ENCODE data around the gene ASTN2.
"Not testable (repeated sequence)": the region's sequence is repeated elsewhere in the genome, so short reads cannot be mapped to it uniquely, and the experiment has no call there.

Gene ASTN2

DNA sequence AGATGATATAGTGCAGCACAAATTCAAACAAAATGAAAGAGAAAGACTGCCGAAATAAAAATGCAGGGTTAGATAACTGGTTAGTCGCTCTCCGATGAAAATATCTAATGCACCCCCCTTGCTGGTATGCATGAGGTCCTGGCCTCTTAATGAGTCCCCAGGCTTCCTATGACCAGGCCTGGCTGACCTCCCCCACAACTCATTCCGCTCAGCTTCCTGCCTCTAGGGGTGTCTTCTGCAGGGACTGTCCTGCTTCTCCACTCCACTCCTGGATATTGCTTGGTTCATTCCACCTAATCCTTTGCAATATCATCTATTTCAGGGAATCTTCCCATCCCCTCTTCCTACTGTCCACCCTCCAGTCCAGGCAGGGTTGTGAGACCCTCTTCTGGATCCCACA lies 341.8 kb downstream of the ASTN2 start:
- H3K4me2 ChIP-seq (ENCODE audit: low read depth, low read length), result 0 out of 2 replicates have a peak overlapping the region, but pooled peaks have one; percentile 16
- no peaks in the 10 kb centered on the region for H3K79me2 ChIP-seq (ENCODE audit: low read length)
- no peaks in the 10 kb centered on the region for H3K9me3 ChIP-seq (replicated peaks; ENCODE audit: insufficient read depth, low read length)
- H3K9ac ChIP-seq (ENCODE audit: low read length), result no peak overlapping the region
- H2AFZ ChIP-seq (ENCODE audit: low read length), result no peak overlapping the region
- no peaks in the 10 kb centered on the region for H3K27me3 ChIP-seq (replicated peaks; ENCODE audit: insufficient read depth, low read length)
- no peaks in the 10 kb centered on the region for H3F3A ChIP-seq (ENCODE audit: insufficient read depth, low read length)
- no peak overlapping the region for H3K4me3 ChIP-seq (ENCODE audit: low read length)
- H3K4me1 ChIP-seq (ENCODE audit: low read length), result no peaks in the 10 kb centered on the region
- TF ChIP-seq EZH2phosphoT487 (IDR thresholded peaks at IDR 0.05; ENCODE audit: low read length) (no peak), EZH2 (optimal IDR thresholded peaks at IDR 0.05; ENCODE audit: low read depth, low read length) (no peak)
- TF ChIP-seq, protein P1, sequence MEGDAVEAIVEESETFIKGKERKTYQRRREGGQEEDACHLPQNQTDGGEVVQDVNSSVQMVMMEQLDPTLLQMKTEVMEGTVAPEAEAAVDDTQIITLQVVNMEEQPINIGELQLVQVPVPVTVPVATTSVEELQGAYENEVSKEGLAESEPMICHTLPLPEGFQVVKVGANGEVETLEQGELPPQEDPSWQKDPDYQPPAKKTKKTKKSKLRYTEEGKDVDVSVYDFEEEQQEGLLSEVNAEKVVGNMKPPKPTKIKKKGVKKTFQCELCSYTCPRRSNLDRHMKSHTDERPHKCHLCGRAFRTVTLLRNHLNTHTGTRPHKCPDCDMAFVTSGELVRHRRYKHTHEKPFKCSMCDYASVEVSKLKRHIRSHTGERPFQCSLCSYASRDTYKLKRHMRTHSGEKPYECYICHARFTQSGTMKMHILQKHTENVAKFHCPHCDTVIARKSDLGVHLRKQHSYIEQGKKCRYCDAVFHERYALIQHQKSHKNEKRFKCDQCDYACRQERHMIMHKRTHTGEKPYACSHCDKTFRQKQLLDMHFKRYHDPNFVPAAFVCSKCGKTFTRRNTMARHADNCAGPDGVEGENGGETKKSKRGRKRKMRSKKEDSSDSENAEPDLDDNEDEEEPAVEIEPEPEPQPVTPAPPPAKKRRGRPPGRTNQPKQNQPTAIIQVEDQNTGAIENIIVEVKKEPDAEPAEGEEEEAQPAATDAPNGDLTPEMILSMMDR (IDR thresholded peaks at IDR 0.05; ENCODE audit: low read length), result no peak
- H3K36me3 ChIP-seq (replicated peaks; ENCODE audit: insufficient read depth, low read length), result no peaks in the 10 kb centered on the region
- no peaks in the 10 kb centered on the region for H3K9me2 ChIP-seq (replicated peaks; ENCODE audit: insufficient read depth, low read length)
- H3K27ac ChIP-seq (ENCODE audit: low read length), result no peak overlapping the region
- DNase-seq, result no peak
- H4K20me1 ChIP-seq (ENCODE audit: insufficient read depth, low read length), result no peaks in the 10 kb centered on the region

DNA sequence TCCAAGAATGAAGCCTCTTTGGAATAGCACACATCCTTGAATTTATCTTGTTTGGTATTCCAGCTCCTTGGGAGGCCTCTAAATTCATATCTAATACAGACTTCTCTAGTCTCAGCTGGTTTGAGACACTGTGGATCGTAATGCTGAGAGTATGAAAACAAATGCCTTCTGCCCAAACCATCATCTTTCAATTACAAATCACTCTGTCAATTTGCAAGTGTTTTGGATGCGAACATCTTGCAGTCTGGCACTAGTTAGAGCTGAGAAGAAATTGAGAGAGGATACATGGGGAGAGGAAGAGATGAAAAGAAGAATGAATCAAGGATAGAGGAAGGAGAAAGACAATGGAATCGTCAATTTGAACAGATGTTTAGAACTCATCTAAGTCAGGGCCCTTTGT lies 342.6 kb downstream of the ASTN2 start:
- no peaks in the 10 kb centered on the region for H3K27me3 ChIP-seq (replicated peaks; ENCODE audit: insufficient read depth, low read length)
- no peak overlapping the region for H2AFZ ChIP-seq (ENCODE audit: low read length)
- no peaks in the 10 kb centered on the region for H4K20me1 ChIP-seq (ENCODE audit: insufficient read depth, low read length)
- no peak for TF ChIP-seq EZH2phosphoT487 (IDR thresholded peaks at IDR 0.05; ENCODE audit: low read length)
- no peak for TF ChIP-seq EZH2 (optimal IDR thresholded peaks at IDR 0.05; ENCODE audit: low read depth, low read length)
- H3K4me3 ChIP-seq (ENCODE audit: low read length), result no peak overlapping the region
- no peaks in the 10 kb centered on the region for H3F3A ChIP-seq (ENCODE audit: insufficient read depth, low read length)
- no peaks in the 10 kb centered on the region for H3K9me2 ChIP-seq (replicated peaks; ENCODE audit: insufficient read depth, low read length)
- H3K36me3 ChIP-seq (replicated peaks; ENCODE audit: insufficient read depth, low read length), result no peaks in the 10 kb centered on the region
- H3K27ac ChIP-seq (ENCODE audit: low read length), result no peak overlapping the region
- no peaks in the 10 kb centered on the region for H3K9me3 ChIP-seq (replicated peaks; ENCODE audit: insufficient read depth, low read length)
- no peak overlapping the region for H3K9ac ChIP-seq (ENCODE audit: low read length)
- no peaks in the 10 kb centered on the region for H3K79me2 ChIP-seq (ENCODE audit: low read length)
- H3K4me1 ChIP-seq (ENCODE audit: low read length), result no peaks in the 10 kb centered on the region
- H3K4me2 ChIP-seq (ENCODE audit: low read depth, low read length), result no peak overlapping the region
- DNase-seq, result no peak

DNA sequence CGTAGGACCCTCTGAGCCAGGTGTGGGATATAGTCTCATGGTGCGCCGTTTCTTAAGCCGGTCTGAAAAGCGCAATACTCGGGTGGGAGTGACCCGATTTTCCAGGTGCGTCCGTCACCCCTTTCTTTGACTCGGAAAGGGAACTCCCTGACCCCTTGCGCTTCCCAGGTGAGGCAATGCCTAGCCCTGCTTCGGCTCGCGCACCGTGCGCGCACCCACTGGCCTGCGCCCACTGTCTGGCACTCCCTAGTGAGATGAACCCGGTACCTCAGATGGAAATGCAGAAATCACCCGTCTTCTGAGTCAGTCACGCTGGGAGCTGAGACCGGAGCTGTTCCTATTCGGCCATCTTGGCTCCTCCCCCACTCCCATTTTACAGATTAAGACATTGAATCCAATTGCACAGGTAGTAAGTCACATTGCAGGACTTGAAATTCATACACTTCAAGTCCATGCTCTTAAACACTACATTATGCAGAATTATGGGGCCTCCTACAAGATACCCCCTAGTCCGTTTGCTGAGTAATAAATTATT lies 343.1 kb downstream of the ASTN2 start:
- H2AFZ ChIP-seq (ENCODE audit: low read length); H3K9me2 ChIP-seq (replicated peaks; ENCODE audit: insufficient read depth, low read length); H3K27ac ChIP-seq (ENCODE audit: low read length); DNase-seq; H3F3A ChIP-seq (ENCODE audit: insufficient read depth, low read length); H3K4me1 ChIP-seq (ENCODE audit: low read length); H3K4me3 ChIP-seq (ENCODE audit: low read length); H3K9me3 ChIP-seq (replicated peaks; ENCODE audit: insufficient read depth, low read length); H3K27me3 ChIP-seq (replicated peaks; ENCODE audit: insufficient read depth, low read length); H3K4me2 ChIP-seq (ENCODE audit: low read depth, low read length); H3K36me3 ChIP-seq (replicated peaks; ENCODE audit: insufficient read depth, low read length); H4K20me1 ChIP-seq (ENCODE audit: insufficient read depth, low read length); H3K9ac ChIP-seq (ENCODE audit: low read length); H3K79me2 ChIP-seq (ENCODE audit: low read length): not testable (repeated sequence)

DNA sequence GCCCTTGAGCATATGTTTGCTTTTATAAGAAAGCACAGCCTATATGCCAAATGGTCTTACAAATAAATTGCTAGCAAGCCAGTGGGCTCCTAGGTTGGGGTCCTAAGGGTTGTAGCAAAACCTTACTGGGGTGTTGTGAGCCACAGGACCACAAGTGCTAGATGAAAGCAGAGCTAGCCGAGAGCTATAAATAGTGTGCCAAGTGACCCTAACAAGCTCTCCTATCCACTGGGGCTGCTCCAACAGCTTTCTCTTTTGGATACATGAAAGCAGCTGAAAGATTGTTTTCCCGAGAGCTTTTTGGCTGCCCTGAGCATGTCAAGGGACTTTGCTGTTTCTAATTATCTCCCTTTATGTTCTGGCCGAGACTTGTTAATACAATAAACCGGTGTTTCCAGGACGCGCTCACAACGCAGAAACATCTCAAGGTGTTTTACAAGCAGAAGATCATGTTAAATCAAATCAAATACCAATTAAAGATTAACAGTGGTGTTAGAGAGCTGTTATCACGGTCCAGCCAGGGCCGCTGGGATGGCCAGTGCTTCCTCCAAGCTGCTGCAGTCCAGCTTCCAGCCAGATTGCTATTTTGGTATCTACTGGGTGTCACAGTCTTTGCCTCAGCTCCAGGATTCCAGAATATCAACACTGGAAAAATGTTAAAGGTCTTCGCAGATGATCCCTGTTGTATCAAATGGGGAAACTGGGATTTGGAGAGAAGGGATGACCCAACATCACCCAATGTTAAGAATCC lies 351.0 kb downstream of the ASTN2 start:
- H3K36me3 ChIP-seq (replicated peaks; ENCODE audit: insufficient read depth, low read length), result no peaks in the 10 kb centered on the region
- no peak overlapping the region for H3K27ac ChIP-seq (ENCODE audit: low read length)
- H3K4me3 ChIP-seq (ENCODE audit: low read length), result no peak overlapping the region
- TF ChIP-seq EZH2phosphoT487 (IDR thresholded peaks at IDR 0.05; ENCODE audit: low read length) (no peak), EZH2 (optimal IDR thresholded peaks at IDR 0.05; ENCODE audit: low read depth, low read length) (no peak)
- TF ChIP-seq, protein P1 (IDR thresholded peaks at IDR 0.05; ENCODE audit: low read length), result no peak
- no peaks in the 10 kb centered on the region for H3K9me2 ChIP-seq (replicated peaks; ENCODE audit: insufficient read depth, low read length)
- DNase-seq, result no peak
- no peak overlapping the region for H2AFZ ChIP-seq (ENCODE audit: low read length)
- H3K27me3 ChIP-seq (replicated peaks; ENCODE audit: insufficient read depth, low read length), result no peaks in the 10 kb centered on the region
- H3K4me2 ChIP-seq (ENCODE audit: low read depth, low read length), result no peak overlapping the region
- no peaks in the 10 kb centered on the region for H3K4me1 ChIP-seq (ENCODE audit: low read length)
- no peaks in the 10 kb centered on the region for H3K9me3 ChIP-seq (replicated peaks; ENCODE audit: insufficient read depth, low read length)
- no peaks in the 10 kb centered on the region for H4K20me1 ChIP-seq (ENCODE audit: insufficient read depth, low read length)
- H3K79me2 ChIP-seq (ENCODE audit: low read length), result no peaks in the 10 kb centered on the region
- H3F3A ChIP-seq (ENCODE audit: insufficient read depth, low read length), result no peaks in the 10 kb centered on the region
- no peak overlapping the region for H3K9ac ChIP-seq (ENCODE audit: low read length)

All from MM.1S (cell line).